Liver (tissue), 9 donors: ENCODE measurements around the gene RIPOR1. TPM values are rescaled to one million over a fixed set of nuclear protein-coding genes. Genes with fewer than 3 reads are reported as not detected.

Source experiments
- DNase-seq: peaks from one replicate; pipeline ENCODE4 v3.0.0-alpha.2; 2017; ENCODE audit warnings: low spot score
- H3K27ac ChIP-seq, 2 donors: one replicate each; pipeline ENCODE4 v1.7.0; 2013; ENCODE audit warnings: inconsistent platforms in 2 of 2, low read length in 2 of 2, control low read depth in 1 of 2, low read depth in 1 of 2, mild to moderate bottlenecking in 1 of 2
- H3K27me3 ChIP-seq, 4 donors: one replicate each; pipeline versions ENCODE4 v1.6.1 to v1.7.0; 2013; ENCODE audit warnings: low read length in 3 of 4, inconsistent platforms in 1 of 4, mild to moderate bottlenecking in 1 of 4, moderate library complexity in 1 of 4; ENCODE audit not compliant: control insufficient read depth in 4 of 4, insufficient read depth in 4 of 4
- H3K36me3 ChIP-seq, 4 donors: one replicate each; pipeline versions ENCODE4 v1.6.1 to v1.7.0; 2013; ENCODE audit warnings: low read length in 3 of 4, mild to moderate bottlenecking in 3 of 4, low read depth in 1 of 4, moderate library complexity in 1 of 4; ENCODE audit not compliant: control insufficient read depth in 4 of 4, insufficient read depth in 3 of 4
- H3K4me1 ChIP-seq, 4 donors: one replicate each; pipeline versions ENCODE4 v1.6.1 to v1.7.0; 2013; ENCODE audit warnings: low read length in 3 of 4, mild to moderate bottlenecking in 3 of 4, moderate library complexity in 1 of 4; ENCODE audit not compliant: control insufficient read depth in 4 of 4, insufficient read depth in 4 of 4
- H3K4me3 ChIP-seq, 3 donors: one replicate each; pipeline versions ENCODE4 v1.6.1 to v1.7.0; 2013; ENCODE audit warnings: low read length in 3 of 3, control low read depth in 1 of 3, low read depth in 1 of 3, mild to moderate bottlenecking in 1 of 3
- H3K9ac ChIP-seq, 2 donors: one replicate each; pipeline ENCODE4 v1.7.0; 2013; ENCODE audit warnings: low read length in 2 of 2, mild to moderate bottlenecking in 2 of 2, moderate library complexity in 2 of 2, control low read depth in 1 of 2, low read depth in 1 of 2
- H3K9me3 ChIP-seq, 4 donors: one replicate each; pipeline versions ENCODE4 v1.6.1 to v1.7.0; 2013; ENCODE audit warnings: low read length in 3 of 4; ENCODE audit not compliant: control insufficient read depth in 4 of 4
- EGR1 ChIP-seq, 2 donors: IDR thresholded peaks; 2 replicates each; pipeline ENCODE4 v1.6.1; 2016 to 2018; ENCODE audit warnings: antibody characterized with exemption in 2 of 2, low read depth in 2 of 2
- FOXA1 ChIP-seq: IDR thresholded peaks from 2 replicates; pipeline ENCODE4 v1.6.1; 2016; ENCODE audit warnings: antibody characterized with exemption
- FOXA2 ChIP-seq: IDR thresholded peaks from 2 replicates; pipeline ENCODE4 v1.6.1; 2016; ENCODE audit warnings: antibody characterized with exemption
- GABPA ChIP-seq, 2 donors: IDR thresholded peaks in 1 of 2; conservative IDR thresholded peaks in 1 of 2; 2 replicates each; pipeline ENCODE4 v1.6.1; 2016; ENCODE audit warnings: antibody characterized with exemption in 2 of 2, mild to moderate bottlenecking in 1 of 2, moderate library complexity in 1 of 2
- NR2F2 ChIP-seq: IDR thresholded peaks from 2 replicates; pipeline ENCODE4 v1.6.1; 2016; ENCODE audit warnings: antibody characterized with exemption
- RAD21 ChIP-seq, 2 donors: IDR thresholded peaks; 2 replicates each; pipeline ENCODE4 v1.6.1; 2016; ENCODE audit warnings: antibody characterized with exemption in 2 of 2, mild to moderate bottlenecking in 2 of 2
- RXRA ChIP-seq, 2 donors: IDR thresholded peaks; 2 replicates each; pipeline ENCODE4 v1.6.1; 2017 to 2018; ENCODE audit warnings: antibody characterized with exemption in 2 of 2, mild to moderate bottlenecking in 1 of 2
- SP1 ChIP-seq: IDR thresholded peaks from 2 replicates; pipeline ENCODE4 v1.6.1; 2018; ENCODE audit warnings: antibody characterized with exemption, mild to moderate bottlenecking
- TAF1 ChIP-seq: conservative IDR thresholded peaks from 2 replicates; pipeline ENCODE4 v1.6.1; 2016; ENCODE audit warnings: antibody characterized with exemption, mild to moderate bottlenecking
- YY1 ChIP-seq: IDR thresholded peaks from 2 replicates; pipeline ENCODE4 v1.6.1; 2016; ENCODE audit warnings: antibody characterized with exemption, mild to moderate bottlenecking
- WGBS: extraction: QIAGEN DNeasy Blood & Tissue Kit; methylation state at CpG from one replicate; pipeline ENCODE4 v1.1.7; 2013; 5-methylcytosine and 5-hydroxymethylcytosine counted together
- polyA plus RNA-seq, 2 donors: library from polyadenylated mRNA; stranded (reverse) in 1 of 2; unstranded in 1 of 2; fragments of 200-250 nt in 1 of 2; fragments of >200 nt in 1 of 2; fragmentation: Nextera tagmentation in 1 of 2; extraction: Ambion mirVana in 1 of 2; gene quantifications; one replicate each; pipeline versions ENCODE4 v1.2.1 to v1.2.3, GENCODE V29; 2013 to 2015
- total RNA-seq, 2 donors: library from RNA; depleted of rRNA; stranded (reverse); fragments of >200 nt; gene quantifications; one replicate each; pipeline ENCODE4 v1.2.3, GENCODE V29; 2014
- TF ChIP-seq, protein P1 (sequence below): IDR thresholded peaks from 2 replicates; pipeline ENCODE4 v1.6.1; 2016; ENCODE audit warnings: antibody characterized with exemption
- TF ChIP-seq, protein P2 (sequence below): fragments of 150-350 bp; IDR thresholded peaks from 2 replicates; pipeline ENCODE4 v1.5.1; 2017; ENCODE audit warnings: improper control_type of control experiment, low read depth, low read length; ENCODE audit not compliant: missing input control
- TF ChIP-seq, protein P3 (sequence below): IDR thresholded peaks from 2 replicates; pipeline ENCODE4 v1.6.1; 2016; ENCODE audit warnings: antibody characterized with exemption
- TF ChIP-seq, protein P4 (sequence below): IDR thresholded peaks from 2 replicates; pipeline ENCODE4 v1.6.1; 2016; ENCODE audit warnings: antibody characterized with exemption, mild to moderate bottlenecking
- donor health status: healthy.
- donor health status: healthy.
- donor health status: healthy.
- donor health status: healthy.
- donor health status: healthy.

RIPOR1 gene
- total and polyA plus RNA-seq, 4 donors, result 7.6 to 25.2 (median 15.3) TPM

DNA sequence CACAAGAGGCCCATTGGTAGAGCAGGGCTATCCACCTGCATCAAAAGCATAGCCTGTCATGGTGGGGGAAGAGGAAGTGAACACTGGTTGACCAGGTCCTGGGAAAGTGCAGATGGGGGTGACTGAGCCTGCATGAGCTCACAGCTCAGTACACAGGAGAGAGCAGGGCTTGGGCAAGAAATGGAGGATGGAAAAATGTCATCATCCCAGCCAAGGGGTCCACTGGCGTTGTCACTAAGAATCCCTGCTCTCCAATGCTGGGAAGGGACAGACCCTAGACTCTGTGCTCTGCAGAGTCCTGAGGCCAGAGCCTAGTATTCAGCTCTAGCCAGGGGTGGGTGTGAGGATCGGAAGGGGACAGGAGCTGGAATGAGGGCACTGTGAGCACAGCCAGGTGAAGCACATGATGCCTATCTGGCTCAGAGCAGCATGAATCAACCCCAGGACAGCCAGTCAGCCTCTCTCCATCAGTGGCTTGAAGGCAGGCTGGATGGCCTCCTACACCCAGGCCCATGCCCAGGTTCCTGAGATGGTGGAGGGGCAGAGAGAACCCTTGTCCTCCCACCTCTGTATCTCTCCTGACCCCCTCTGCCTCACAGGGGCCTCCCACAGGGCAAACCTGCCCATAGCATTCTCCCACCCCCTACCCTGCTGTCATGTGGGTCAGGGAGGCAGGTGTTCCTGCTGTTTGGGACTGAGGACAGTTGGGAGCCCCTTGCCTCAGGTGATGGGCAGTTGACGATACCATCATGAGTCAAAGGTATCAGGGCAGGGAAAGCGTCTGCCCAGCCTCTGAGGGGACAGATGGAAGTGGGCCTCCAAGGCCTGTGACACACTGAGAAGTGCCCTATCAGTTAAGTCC is 19.9 kb downstream of the RIPOR1 start (continued):
- TF ChIP-seq, protein P1, sequence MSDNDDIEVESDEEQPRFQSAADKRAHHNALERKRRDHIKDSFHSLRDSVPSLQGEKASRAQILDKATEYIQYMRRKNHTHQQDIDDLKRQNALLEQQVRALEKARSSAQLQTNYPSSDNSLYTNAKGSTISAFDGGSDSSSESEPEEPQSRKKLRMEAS, result no peak
- TF ChIP-seq SP1, result no peak

DNA sequence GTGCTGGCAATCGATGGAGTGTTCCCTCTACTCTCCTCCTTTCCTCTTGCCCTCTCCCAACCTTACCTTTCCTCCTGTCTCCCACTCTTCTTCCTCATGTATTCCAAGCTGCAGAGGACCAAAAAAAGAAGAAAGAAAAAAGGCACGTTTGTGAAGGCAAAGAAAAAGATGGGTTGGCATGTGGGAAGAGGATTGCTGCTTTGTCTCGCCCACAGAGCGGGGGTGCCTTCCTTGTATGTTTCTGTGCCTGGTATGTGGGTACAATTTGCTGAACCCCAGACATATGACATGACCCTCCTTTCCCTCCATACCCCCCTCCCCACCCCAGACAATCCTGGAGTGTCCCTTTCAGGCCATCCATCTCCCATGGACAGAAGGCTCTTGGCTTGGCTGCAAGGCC is 20.6 kb downstream of the RIPOR1 start:
- Histone ChIP-seq H3K36me3 (peaks cover 5 to 11% (median 6%) of the 10 kb centered on the region in 4 donors), H3K4me3 (no peak overlapping the region)

DNA sequence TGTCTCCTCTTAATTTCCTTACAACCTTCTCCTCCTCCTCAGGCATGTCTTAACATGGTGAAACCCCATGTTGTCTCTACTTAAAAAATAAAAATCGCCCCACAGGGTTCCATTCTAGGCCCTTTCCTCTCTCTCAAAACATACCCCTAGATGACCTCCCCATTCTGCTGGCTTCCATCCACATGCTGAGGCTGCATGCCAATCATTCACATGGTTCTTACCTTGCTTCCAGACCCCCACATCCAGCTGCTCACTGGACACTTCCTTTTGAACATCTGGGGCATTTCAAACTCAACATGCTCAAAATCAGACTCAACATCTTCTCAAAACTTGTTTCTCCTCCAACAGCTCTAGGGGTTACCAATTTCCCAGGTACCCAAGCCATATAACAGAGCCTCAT is 21.3 kb downstream of the RIPOR1 start:
- H3K27ac ChIP-seq, result no peak overlapping the region
- H3K4me3 ChIP-seq, result no peak overlapping the region
- H3K9me3 ChIP-seq, result no peaks in the 10 kb centered on the region
- peaks cover 4 to 26% (median 22%) of the 10 kb centered on the region in 4 donors for H3K4me1 ChIP-seq
- H3K9ac ChIP-seq, result no peak overlapping the region
- no peaks in the 10 kb centered on the region for H3K27me3 ChIP-seq
- TF ChIP-seq FOXA1, result no peak
- TF ChIP-seq YY1, result no peak
- TF ChIP-seq, protein P2, sequence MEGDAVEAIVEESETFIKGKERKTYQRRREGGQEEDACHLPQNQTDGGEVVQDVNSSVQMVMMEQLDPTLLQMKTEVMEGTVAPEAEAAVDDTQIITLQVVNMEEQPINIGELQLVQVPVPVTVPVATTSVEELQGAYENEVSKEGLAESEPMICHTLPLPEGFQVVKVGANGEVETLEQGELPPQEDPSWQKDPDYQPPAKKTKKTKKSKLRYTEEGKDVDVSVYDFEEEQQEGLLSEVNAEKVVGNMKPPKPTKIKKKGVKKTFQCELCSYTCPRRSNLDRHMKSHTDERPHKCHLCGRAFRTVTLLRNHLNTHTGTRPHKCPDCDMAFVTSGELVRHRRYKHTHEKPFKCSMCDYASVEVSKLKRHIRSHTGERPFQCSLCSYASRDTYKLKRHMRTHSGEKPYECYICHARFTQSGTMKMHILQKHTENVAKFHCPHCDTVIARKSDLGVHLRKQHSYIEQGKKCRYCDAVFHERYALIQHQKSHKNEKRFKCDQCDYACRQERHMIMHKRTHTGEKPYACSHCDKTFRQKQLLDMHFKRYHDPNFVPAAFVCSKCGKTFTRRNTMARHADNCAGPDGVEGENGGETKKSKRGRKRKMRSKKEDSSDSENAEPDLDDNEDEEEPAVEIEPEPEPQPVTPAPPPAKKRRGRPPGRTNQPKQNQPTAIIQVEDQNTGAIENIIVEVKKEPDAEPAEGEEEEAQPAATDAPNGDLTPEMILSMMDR, result no peak
- TF ChIP-seq TAF1, result no peak
- TF ChIP-seq RAD21 (IDR thresholded peaks at IDR 0.05), result no peak
- H3K36me3 ChIP-seq, result peaks cover 5 to 7% (median 6%) of the 10 kb centered on the region in 4 donors
- no peak for DNase-seq
- 75% methylated on average over 1 of the region's 1 CpG for WGBS

More for the DNA sequence above, 20.6 kb downstream of the RIPOR1 start:
- TF ChIP-seq FOXA2 (no peak), GABPA (IDR thresholded peaks at IDR 0.05 in 1 of 2, conservative IDR thresholded peaks at IDR 0.05 in 1 of 2) (no peak), EGR1 (IDR thresholded peaks at IDR 0.05; ENCODE audit: low read depth in 2 of 2) (no peak), RXRA (IDR thresholded peaks at IDR 0.05) (no peak), FOXA1 (no peak), NR2F2 (no peak), TAF1 (no peak), SP1 (no peak), RAD21 (IDR thresholded peaks at IDR 0.05) (no peak)
- TF ChIP-seq, protein P3, sequence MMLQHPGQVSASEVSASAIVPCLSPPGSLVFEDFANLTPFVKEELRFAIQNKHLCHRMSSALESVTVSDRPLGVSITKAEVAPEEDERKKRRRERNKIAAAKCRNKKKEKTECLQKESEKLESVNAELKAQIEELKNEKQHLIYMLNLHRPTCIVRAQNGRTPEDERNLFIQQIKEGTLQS, result no peak
- TF ChIP-seq, protein P1, result no peak
- TF ChIP-seq, protein P4, sequence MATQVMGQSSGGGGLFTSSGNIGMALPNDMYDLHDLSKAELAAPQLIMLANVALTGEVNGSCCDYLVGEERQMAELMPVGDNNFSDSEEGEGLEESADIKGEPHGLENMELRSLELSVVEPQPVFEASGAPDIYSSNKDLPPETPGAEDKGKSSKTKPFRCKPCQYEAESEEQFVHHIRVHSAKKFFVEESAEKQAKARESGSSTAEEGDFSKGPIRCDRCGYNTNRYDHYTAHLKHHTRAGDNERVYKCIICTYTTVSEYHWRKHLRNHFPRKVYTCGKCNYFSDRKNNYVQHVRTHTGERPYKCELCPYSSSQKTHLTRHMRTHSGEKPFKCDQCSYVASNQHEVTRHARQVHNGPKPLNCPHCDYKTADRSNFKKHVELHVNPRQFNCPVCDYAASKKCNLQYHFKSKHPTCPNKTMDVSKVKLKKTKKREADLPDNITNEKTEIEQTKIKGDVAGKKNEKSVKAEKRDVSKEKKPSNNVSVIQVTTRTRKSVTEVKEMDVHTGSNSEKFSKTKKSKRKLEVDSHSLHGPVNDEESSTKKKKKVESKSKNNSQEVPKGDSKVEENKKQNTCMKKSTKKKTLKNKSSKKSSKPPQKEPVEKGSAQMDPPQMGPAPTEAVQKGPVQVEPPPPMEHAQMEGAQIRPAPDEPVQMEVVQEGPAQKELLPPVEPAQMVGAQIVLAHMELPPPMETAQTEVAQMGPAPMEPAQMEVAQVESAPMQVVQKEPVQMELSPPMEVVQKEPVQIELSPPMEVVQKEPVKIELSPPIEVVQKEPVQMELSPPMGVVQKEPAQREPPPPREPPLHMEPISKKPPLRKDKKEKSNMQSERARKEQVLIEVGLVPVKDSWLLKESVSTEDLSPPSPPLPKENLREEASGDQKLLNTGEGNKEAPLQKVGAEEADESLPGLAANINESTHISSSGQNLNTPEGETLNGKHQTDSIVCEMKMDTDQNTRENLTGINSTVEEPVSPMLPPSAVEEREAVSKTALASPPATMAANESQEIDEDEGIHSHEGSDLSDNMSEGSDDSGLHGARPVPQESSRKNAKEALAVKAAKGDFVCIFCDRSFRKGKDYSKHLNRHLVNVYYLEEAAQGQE, result no peak
- Histone ChIP-seq H3K27me3 (no peaks in the 10 kb centered on the region), H3K9ac (no peak overlapping the region), H3K27ac (no peak overlapping the region), H3K4me1 (peaks cover 4 to 31% (median 27%) of the 10 kb centered on the region in 4 donors), H3K9me3 (no peaks in the 10 kb centered on the region)
- no peak for DNase-seq
- WGBS, result 83% methylated on average over 4 of the region's 4 CpGs
